Sigmoid colon (tissue), 7 donors: Measurements from ENCODE around the gene PPP2R2C. TPM values are rescaled to one million over a fixed set of nuclear protein-coding genes. Genes with fewer than 3 reads are reported as not detected.

Experiments
- DNase-seq: peaks from one replicate; pipeline ENCODE4 v3.0.0-alpha.2; 2019
- H3K27ac ChIP-seq, 4 donors: fragments of 200-600 bp; sonication (generic); one replicate each; pipeline ENCODE4 v1.5.1; 2016 to 2019; ENCODE audit warnings: mild to moderate bottlenecking in 1 of 4
- H3K27me3 ChIP-seq, 3 donors: fragments of 200-600 bp; sonication (generic); one replicate each; pipeline ENCODE4 v1.5.1; 2019; ENCODE audit warnings: mild to moderate bottlenecking in 1 of 3
- H3K36me3 ChIP-seq, 4 donors: fragments of 200-600 bp; sonication (generic); one replicate each; pipeline ENCODE4 v1.5.1; 2016 to 2019
- H3K4me1 ChIP-seq, 4 donors: fragments of 200-600 bp; sonication (generic); one replicate each; pipeline ENCODE4 v1.5.1; 2017 to 2019
- H3K4me3 ChIP-seq, 4 donors: fragments of 200-600 bp; sonication (generic); one replicate each; pipeline ENCODE4 v1.5.1; 2017 to 2019; ENCODE audit warnings: mild to moderate bottlenecking in 2 of 4, moderate library complexity in 1 of 4
- H3K9me3 ChIP-seq, 4 donors: fragments of 200-600 bp in 3 of 4; sonication (generic) in 3 of 4; one replicate each; pipeline versions ENCODE4 v1.5.1 to v1.6.1; 2013 to 2019
- CTCF ChIP-seq, 4 experiments: fragments of 450-650 bp in 3 of 4; fragments of 200-600 bp in 1 of 4; IDR thresholded peaks; one replicate each; pipeline ENCODE4 v1.5.1; 2016 to 2019; ENCODE audit warnings: antibody characterized with exemption in 4 of 4, mild to moderate bottlenecking in 3 of 4, moderate library complexity in 2 of 4
- EP300 ChIP-seq, 4 donors: sonication (generic); formaldehyde crosslinking; IDR thresholded peaks; one replicate each; pipeline ENCODE4 v1.6.1; 2017; ENCODE audit warnings: antibody characterized with exemption in 4 of 4
- POLR2A ChIP-seq, 2 donors: fragments of 450-650 bp; IDR thresholded peaks; one replicate each; pipeline ENCODE4 v1.6.1; 2016; ENCODE audit warnings: antibody characterized with exemption in 2 of 2, mild to moderate bottlenecking in 2 of 2, moderate library complexity in 2 of 2
- POLR2AphosphoS5 ChIP-seq, 4 donors: sonication (generic); formaldehyde crosslinking; IDR thresholded peaks; one replicate each; pipeline ENCODE4 v1.6.1; 2017; ENCODE audit warnings: antibody characterized with exemption in 4 of 4
- WGBS, 2 donors: extraction: QIAGEN DNeasy Blood & Tissue Kit; methylation state at CpG; one replicate each; pipeline ENCODE4 v1.1.7; 2013; 5-methylcytosine and 5-hydroxymethylcytosine counted together
- intact Hi-C: fragments of 100-400 bp; cut with DNase I; formaldehyde crosslinking; loops from one replicate; pipeline ENCODE4 v1.15.1; 2023
- polyA plus RNA-seq, 3 donors: library from polyadenylated mRNA; stranded (reverse); fragments of 200-250 nt; gene quantifications; one replicate each; pipeline ENCODE4 v1.2.3, GENCODE V29; 2013
- total RNA-seq, 4 donors: library from RNA; depleted of rRNA; stranded (reverse); fragments of >200 nt; gene quantifications; one replicate each; pipeline ENCODE4 v1.1.0, GENCODE V29; 2016
- donor health status: healthy with polysubstance abuse.
- donor health status: Bipolar disorder and iron deficiency.
- donor health status: healthy.

Gene PPP2R2C
- total and polyA plus RNA-seq, 7 donors, result 0.49 to 2.8 (median 1.1) TPM; not detected in 2

- Histone ChIP-seq H3K9me3 (no peaks in the 10 kb centered on the region), H3K4me1 (no peaks in the 10 kb centered on the region), H3K27me3 (peaks cover 0 to 12% (median 0%) of the 10 kb centered on the region in 3 donors), H3K36me3 (no peaks in the 10 kb centered on the region), H3K4me3 (no peak overlapping the region), H3K27ac (no peak overlapping the region)
- DNase-seq, result no peak
- no peak for TF ChIP-seq EP300 (IDR thresholded peaks at IDR 0.05)
- TF ChIP-seq POLR2A (IDR thresholded peaks at IDR 0.05), result no peak
- TF ChIP-seq POLR2AphosphoS5 (IDR thresholded peaks at IDR 0.05), result no peak
- TF ChIP-seq CTCF (IDR thresholded peaks at IDR 0.05), result no peak
- intact Hi-C loops, result no loop called here
- 40 to 85% methylated on average over 2 of the region's 2 CpGs for WGBS, 2 donors
Measured at GRCh38 chr4:6423575-6423974, 48.8 kb downstream of the PPP2R2C start.

GRCh38 chr4:6422866-6423265 is 49.5 kb downstream of the PPP2R2C start:
- Histone ChIP-seq H3K36me3 (no peaks in the 10 kb centered on the region), H3K4me3 (no peak overlapping the region), H3K27ac (no peak overlapping the region), H3K9me3 (no peaks in the 10 kb centered on the region), H3K27me3 (peaks cover 0 to 12% (median 0%) of the 10 kb centered on the region in 3 donors), H3K4me1 (no peaks in the 10 kb centered on the region)
- no peak for DNase-seq
- intact Hi-C loops, result no loop called here
- WGBS, 2 donors, result 95 to 96% methylated on average over 3 of the region's 3 CpGs
- no peak for TF ChIP-seq CTCF (IDR thresholded peaks at IDR 0.05)
- no peak for TF ChIP-seq POLR2A (IDR thresholded peaks at IDR 0.05)
- no peak for TF ChIP-seq EP300 (IDR thresholded peaks at IDR 0.05)
- TF ChIP-seq POLR2AphosphoS5 (IDR thresholded peaks at IDR 0.05), result no peak

- Histone ChIP-seq H3K4me1 (no peaks in the 10 kb centered on the region), H3K27me3 (peaks cover 0 to 13% (median 0%) of the 10 kb centered on the region in 3 donors), H3K36me3 (no peaks in the 10 kb centered on the region), H3K9me3 (no peaks in the 10 kb centered on the region), H3K4me3 (no peak overlapping the region), H3K27ac (no peak overlapping the region)
- intact Hi-C loops, result no loop called here
- TF ChIP-seq POLR2AphosphoS5 (IDR thresholded peaks at IDR 0.05) (no peak), CTCF (IDR thresholded peaks at IDR 0.05) (no peak), EP300 (IDR thresholded peaks at IDR 0.05) (no peak), POLR2A (IDR thresholded peaks at IDR 0.05) (no peak)
- DNase-seq, result no peak
- WGBS, 2 donors, result 86 to 90% methylated on average over 9 of the region's 9 CpGs
Measured at GRCh38 chr4:6422105-6422504, 50.3 kb downstream of the PPP2R2C start.

GRCh38 chr4:6421397-6421796 is 51.0 kb downstream of the PPP2R2C start:
- intact Hi-C loops, result no loop called here

More at GRCh38 chr4:6421397-6421796, 51.0 kb downstream of the PPP2R2C start:
- TF ChIP-seq POLR2AphosphoS5 (IDR thresholded peaks at IDR 0.05), result no peak
- no peak for TF ChIP-seq EP300 (IDR thresholded peaks at IDR 0.05)
- TF ChIP-seq POLR2A (IDR thresholded peaks at IDR 0.05), result no peak
- TF ChIP-seq CTCF (IDR thresholded peaks at IDR 0.05), result no peak
- H3K9me3 ChIP-seq, result no peaks in the 10 kb centered on the region
- H3K36me3 ChIP-seq, result no peaks in the 10 kb centered on the region
- no peak overlapping the region for H3K27ac ChIP-seq
- DNase-seq, result no peak
- WGBS, 2 donors, result 90 to 93% methylated on average over 18 of the region's 18 CpGs
- peaks cover 0 to 20% (median 2%) of the 10 kb centered on the region in 3 donors for H3K27me3 ChIP-seq
- H3K4me1 ChIP-seq, result peaks cover 0 to 2% (median 0%) of the 10 kb centered on the region in 4 donors
- no peak overlapping the region for H3K4me3 ChIP-seq
